OCI-LY3 (cell line): Measurements from ENCODE around the gene PTPRN2.

Experiments
- EZH2phosphoT487 ChIP-seq: fragments of 200-600 bp; shearing (Covaris generic); IDR thresholded peaks from 2 replicates; pipeline ENCODE4 v1.6.1; 2018; ENCODE audit warnings: antibody characterized with exemption, mixed run types, low read depth
- TF ChIP-seq, protein P1 (sequence below): fragments of 200-600, 300-600 bp; sonication (generic); IDR thresholded peaks from 2 replicates; pipeline ENCODE4 v1.5.1; 2014; ENCODE audit warnings: antibody characterized with exemption, low read length, low read depth

DNA sequence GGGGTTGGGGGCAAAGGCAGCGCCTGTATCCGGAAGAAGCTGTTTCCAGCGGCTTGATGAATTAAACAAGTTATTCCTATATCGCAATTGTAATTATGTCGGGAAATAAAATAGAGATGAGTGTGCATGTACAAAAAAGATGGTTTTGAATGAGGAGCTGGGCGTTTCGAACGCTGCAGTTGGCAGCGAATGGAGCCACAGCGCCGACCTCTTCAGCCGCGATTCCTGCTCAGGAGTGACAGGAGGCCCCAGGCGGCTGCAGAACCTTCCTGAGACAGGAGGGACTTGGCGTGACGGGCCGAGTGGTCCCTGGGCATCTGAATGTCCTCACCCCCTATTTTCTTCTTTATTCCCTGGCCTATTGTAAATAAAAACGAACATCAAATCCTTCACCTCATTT is 1065.9 kb downstream of the PTPRN2 start:
- TF ChIP-seq, protein P1, sequence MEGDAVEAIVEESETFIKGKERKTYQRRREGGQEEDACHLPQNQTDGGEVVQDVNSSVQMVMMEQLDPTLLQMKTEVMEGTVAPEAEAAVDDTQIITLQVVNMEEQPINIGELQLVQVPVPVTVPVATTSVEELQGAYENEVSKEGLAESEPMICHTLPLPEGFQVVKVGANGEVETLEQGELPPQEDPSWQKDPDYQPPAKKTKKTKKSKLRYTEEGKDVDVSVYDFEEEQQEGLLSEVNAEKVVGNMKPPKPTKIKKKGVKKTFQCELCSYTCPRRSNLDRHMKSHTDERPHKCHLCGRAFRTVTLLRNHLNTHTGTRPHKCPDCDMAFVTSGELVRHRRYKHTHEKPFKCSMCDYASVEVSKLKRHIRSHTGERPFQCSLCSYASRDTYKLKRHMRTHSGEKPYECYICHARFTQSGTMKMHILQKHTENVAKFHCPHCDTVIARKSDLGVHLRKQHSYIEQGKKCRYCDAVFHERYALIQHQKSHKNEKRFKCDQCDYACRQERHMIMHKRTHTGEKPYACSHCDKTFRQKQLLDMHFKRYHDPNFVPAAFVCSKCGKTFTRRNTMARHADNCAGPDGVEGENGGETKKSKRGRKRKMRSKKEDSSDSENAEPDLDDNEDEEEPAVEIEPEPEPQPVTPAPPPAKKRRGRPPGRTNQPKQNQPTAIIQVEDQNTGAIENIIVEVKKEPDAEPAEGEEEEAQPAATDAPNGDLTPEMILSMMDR: no peak
- TF ChIP-seq EZH2phosphoT487: no peak
